HTERT RPE-1 (cell line): ENCODE results near the gene CTNS.
"Not testable (repeated sequence)": the region's sequence is repeated elsewhere in the genome, so short reads cannot be mapped to it uniquely, and the experiment has no call there.

Experiments
- in situ Hi-C: fragments of 300-500 bp; cut with MboI; formaldehyde crosslinking; loops from 4 replicates; pipeline ENCODE4 v1.14.3; 2020; ENCODE audit warnings: low sequenced_read_pairs

The CTNS gene

DNA sequence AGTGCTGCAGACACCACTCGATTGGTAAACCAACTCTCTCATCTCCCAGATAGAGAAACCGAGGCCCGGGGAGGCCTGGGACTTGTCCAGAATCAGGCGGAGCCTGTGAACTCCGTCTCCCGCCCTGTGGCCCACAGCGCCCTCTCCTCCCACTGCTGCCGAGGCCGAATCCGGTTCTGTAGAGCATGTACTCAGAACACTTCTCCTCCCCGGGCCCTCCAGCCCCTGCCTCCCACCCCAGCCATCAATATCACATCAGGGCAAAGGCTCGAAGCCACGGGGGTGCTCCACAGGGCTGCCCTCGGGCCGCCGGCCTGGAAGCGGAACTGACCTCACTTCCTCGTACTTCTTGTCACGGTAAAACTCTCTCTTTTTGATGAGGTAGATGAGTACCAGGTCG, 45.0 kb downstream of the CTNS start:
- in situ Hi-C loops, result no loop called here

DNA sequence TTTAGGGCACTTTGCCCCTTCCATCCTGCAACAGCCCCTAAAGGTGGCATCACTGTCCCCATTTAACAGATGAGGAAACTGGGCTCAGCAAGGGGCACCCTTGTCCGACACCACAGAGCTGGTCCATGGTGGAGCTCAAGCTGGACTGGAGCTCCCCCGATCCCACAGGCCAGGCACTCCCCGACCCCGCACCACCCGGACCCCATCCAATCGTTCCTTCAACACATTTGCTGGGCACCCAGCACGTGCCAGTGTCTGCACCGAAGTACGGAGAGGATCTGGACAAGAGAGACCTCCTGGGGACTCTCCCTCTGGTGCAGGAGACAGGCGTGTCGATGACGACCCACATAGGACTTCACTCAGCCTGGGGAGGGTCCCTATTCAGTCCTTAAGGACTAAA, 45.5 kb downstream of the CTNS start:
- in situ Hi-C loops, result no loop called here

DNA sequence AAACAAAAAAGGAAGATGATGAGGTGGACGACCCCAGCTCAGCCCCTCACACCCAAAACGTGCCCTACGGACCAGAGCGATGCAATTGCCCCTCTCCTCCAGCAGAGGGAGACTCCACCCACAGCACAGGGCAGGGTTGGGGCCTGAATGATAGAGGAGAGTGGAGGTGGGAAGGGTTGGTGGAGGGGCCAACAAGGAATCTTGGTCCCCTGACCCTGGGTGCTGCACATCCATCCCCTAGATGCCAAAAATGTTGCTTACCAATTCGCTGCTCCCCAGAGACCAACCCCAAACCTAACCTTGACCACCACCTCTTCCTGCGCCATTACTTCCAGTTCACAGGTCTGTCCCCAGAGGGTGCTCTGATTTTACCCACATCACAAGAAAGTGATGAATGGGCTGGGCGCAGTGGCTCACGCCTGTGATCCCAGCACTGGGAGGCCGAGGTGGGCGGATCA, 46.5 kb downstream of the CTNS start:
- in situ Hi-C loops, result no loop called here

DNA sequence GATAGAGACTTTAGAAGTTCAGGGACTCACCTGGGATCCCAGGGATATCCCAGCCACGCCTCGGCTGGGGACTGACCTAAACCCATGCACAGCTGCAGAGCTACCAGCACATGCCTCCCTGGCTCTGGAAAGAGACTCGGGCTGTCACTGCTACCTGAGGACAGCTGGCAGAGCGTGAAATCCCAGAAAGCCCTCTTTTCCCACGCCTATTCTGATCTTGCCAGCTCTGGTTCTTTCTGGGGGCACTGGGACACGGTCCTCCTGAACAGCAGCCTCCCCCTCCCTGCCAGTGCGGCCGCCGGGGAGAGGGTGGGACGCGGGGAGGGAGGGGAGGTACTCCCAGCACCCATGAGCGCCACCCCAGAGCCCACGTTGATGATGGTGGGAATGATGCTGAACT, 48.6 kb downstream of the CTNS start:
- in situ Hi-C loops, result no loop called here

DNA sequence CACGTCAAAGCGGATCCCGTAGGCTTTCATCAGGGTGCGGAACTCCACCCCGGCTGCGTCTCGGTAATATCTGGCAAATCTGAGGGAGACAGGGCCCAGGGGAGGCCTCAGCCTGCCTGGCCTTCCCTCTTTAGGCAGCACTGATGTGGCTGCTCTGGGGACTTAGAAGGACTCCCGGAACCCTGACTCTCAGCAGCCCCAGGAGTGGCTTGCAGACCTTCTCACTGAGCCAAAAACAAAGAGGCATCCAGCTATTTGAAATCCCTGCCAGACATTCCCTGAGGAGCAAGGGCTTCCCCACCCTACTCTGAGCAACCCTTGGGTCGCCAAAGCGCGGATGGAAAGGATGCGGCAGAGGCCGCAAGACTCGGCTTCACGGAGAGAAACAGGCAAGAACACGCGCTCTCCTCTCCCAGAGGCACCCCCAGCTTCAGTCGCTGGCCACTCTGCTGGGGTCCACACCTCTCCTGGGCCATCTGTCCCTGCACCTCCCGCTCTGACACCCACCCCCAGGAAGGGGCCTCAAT, 51.5 kb downstream of the CTNS start:
- in situ Hi-C loops, result no loop called here

DNA sequence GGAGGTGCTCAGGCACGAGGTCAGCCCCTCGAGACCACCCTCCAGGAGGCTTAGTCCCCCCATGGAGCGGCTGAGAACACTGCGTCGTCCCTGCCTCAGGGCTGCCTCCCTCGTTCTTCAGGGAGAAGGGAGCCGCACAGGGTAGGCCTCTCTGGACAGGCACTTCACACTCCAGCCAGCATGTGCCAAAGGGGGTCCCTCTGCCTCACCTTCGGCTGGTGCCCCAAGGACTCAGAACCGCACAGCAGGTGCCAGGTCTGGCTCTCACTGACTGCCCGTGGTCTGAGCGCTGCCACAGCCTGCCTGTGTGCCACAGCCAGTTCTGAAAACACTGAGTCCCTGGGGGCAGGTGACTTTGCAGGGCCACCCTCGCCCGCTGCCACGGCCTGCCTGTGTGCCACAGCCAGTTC, 52.3 kb downstream of the CTNS start:
- in situ Hi-C loops, result no loop called here

- in situ Hi-C loops, result no loop called here
Observed at GRCh38 chr17:3689262-3690093, 52.9 kb downstream of the CTNS start.

- in situ Hi-C loops, result no loop called here
Observed at GRCh38 chr17:3690094-3690715, 53.6 kb downstream of the CTNS start.

DNA sequence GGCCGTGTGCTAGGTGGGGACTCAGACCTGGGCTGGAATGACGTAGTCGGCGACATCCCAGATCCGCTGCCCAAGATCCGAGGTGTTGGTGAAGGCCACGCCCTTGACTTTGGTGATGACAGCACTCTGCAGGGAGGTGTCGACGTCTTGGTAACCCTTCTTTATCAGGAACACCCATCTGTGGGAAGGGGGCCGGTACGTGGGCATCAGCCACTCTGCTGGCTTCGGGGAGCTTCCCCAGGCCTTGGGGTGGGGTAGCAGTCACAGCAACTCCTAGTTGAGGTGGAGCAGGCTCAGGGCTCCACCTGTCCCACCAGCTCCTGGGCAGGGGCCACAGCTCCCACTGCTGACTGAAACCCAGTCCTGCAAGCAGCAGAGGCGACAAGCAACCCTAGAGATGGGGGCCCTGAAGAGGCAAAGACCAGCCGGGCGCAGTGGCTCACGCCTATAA, 55.1 kb downstream of the CTNS start:
- in situ Hi-C loops, result no loop called here

DNA sequence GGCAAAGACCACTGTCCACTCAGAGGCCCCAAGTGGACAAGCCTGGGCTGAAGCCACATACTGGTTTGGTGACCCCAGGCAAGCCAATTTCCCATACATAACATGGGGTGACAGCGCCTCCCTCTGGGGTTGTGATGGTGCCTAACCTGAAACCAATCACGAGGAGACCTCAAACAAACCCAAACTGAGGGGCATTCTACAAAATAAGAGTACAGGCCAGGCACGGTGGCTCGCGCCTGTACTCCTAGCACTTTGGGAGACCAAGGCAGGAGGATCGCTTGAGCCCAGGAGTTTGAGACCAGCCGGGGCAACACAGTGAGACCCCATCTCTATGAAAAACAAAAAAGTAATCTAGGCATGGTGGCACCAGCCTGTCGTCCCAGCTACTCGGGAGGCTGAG, 55.8 kb downstream of the CTNS start:
- in situ Hi-C loops, result no loop called here

GRCh38 chr17:3693141-3693540, 56.6 kb downstream of the CTNS start:
- in situ Hi-C loops, result no loop called here

DNA sequence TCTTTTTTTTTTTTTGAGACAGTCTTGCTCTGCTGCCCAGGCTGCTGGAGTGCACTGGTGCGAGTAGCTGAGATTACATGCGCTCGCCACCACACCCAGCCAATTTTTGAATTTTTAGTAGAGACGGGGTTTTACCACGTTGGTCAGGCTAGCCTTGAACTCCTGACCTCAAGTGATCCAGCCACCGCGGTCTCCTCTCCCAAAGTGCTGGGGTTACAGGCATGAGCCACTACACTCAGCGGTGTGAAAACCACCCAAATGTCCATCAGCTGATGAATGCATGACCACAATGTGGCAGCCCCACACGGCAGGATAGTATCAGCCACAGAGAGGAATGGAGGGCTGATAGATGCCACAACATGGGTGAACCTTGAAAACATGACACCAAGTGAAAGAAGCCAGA, 57.3 kb downstream of the CTNS start:
- in situ Hi-C loops, result no loop called here

- in situ Hi-C loops, result no loop called here
Observed at GRCh38 chr17:3695129-3695722, 58.7 kb downstream of the CTNS start.

GRCh38 chr17:3695723-3696411, 59.3 kb downstream of the CTNS start, which contains the start of gene P2RX5:
TSS of gene P2RX5 (minus strand) at chr17:3696155. CDS start at chr17:3696005, 150 bp downstream.
- in situ Hi-C loops, result no loop called here

DNA sequence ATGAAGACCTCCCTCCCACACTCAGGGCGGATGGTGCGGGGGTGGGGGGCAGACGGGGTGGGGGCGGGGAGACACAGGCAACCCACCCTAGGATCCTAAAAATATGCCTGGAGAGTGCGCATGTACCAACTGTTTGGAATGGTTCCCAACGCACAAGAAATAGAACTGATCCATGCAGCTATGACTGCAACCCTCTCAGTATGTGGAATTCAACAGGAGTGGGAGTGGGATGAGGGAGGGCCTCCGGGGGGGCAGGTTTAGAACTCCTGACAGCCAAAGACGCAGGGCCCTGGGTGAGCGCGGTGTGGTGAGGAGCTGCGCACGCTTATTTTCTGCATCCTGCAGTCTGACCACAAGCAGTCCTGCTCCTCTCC, 60.5 kb downstream of the CTNS start:
- in situ Hi-C loops, result no loop called here

DNA sequence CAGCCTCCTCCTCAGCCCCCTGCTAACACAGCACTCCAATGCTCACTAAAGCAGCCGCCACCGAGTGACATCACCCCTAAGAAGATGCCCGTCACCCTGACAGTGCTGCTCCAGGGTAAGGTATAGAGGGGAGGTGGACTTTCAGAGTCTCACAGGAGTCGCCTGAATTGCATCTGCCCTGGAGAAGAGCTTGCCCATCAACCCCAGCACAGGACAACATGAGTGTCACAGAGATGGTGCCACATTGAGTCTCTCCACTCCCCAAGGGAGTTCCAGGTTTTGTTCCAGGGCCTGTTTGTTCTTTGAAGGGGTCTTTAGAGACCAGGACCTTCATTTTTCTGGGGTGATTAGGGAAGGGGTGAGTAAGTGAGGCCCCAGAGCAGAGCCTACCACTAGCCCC, 61.6 kb downstream of the CTNS start:
- in situ Hi-C loops, result no loop called here

DNA sequence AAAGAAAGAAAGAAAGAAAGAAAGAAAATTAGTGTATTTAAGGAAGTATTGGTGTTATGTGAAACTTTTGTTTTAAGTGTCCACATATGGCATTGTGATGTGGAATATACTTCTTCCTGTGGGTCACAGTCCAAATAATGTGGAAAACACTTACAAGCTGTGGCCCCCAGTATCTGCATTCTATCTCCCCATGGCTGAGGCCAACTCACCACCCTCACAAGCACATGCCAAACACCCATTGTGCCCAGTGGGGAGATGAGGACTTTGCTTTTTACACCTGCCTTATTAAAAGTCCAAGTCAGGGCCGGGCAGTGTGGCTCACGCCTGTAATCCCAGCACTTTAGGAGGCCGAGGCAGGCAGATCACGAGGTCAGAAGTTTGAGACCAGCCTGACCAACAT, 63.4 kb downstream of the CTNS start:
- in situ Hi-C loops, result no loop called here

DNA sequence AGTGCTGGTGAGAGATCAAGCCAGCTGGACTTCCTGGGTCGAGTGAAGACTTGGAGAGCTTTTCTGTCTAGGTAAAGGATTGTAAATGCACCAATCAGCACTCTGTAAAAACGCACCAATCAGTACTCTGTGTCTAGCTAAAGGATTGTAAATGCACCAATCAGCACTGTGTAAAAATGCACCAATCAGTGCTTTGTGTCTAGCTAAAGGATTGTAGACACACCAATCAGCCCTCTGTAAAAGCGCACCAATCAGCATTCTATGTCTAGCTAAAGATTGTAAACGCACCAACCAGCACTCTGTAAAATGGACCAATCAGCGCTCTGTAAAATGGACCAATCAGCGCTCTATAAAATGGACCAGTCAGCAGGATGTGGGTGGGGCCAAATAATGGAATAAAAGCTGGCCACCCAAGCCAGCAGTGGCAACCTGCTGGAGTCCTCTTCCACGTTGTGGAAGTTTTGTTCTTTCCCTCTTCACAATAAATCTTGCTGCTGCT, 65.5 kb downstream of the CTNS start:
- in situ Hi-C loops, result not testable (repeated sequence)

- in situ Hi-C loops, result no loop called here
Observed at GRCh38 chr17:3704931-3705717, 68.6 kb downstream of the CTNS start.

DNA sequence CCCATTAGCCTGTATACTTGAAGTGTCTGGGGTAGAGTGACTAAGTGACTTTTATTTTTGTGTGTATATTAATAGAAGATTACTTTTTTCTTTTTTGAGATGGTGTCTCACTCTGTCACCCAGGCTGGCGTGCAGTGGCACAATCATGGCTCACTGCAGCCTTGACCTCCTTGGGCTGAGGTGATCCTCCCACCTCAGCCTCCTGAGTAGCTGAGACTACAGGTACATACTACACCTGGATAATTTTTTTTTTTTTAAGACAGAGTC, 69.1 kb downstream of the CTNS start:
- in situ Hi-C loops, result not testable (repeated sequence)
